ENCODE results near the gene SYNJ1.
"Not testable (repeated sequence)": the region's sequence is repeated elsewhere in the genome, so short reads cannot be mapped to it uniquely, and the experiment has no call there.

SYNJ1 gene

DNA sequence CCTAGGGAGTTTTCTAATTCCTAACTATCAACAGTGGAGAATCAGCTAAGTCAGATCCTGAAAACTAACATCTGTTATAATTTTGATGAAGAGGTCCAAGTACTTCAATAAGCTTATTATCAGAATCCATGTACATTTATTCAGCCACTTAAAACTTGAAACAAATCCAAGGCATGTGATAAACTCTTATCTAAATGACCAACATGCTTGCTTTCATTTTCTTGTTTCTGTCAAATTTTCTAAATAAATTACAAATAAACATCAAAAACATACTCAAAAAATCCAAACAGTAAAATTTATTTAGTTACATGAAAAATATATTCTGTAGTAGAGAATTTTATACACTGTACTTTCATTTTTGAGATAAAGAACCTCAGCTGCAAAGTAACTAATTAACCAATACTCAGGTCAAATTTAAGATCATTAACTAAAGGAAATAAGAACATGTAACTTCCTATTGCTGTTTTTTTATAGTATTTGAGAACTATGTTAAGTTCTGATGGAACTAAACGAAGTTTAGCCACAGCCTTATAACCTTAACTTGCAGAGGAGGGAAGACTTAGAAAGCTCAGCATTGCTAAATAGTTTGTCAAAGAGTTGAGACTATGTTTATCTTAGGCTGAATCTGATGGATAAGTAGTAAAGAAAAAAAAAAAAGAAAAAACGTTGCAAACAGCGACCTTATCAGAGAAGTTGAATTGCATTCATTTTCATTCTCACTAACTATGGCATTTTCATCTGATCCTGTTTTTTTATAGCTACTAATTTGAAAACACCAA, 44.9 kb downstream of the SYNJ1 start:
- DNase-seq, result no peak

DNA sequence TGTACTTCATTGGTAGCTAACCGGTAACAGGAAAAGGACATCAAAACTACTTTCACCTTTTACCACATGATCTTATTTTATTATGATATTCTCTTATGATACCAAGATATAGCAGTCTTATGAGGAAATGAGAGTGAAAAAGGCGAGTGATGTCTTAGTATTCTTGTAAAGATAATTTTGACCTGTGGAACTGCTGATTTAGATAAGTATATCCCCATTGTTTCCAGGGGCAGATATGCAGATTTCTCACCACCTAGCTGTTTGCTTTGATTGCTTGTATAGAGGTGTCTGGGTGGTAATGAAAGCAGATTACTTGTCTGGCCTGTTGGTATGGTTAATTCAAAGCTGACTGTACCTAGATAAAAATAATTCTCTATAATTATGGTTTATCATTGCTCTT, 53.1 kb downstream of the SYNJ1 start:
- no peak for DNase-seq

DNA sequence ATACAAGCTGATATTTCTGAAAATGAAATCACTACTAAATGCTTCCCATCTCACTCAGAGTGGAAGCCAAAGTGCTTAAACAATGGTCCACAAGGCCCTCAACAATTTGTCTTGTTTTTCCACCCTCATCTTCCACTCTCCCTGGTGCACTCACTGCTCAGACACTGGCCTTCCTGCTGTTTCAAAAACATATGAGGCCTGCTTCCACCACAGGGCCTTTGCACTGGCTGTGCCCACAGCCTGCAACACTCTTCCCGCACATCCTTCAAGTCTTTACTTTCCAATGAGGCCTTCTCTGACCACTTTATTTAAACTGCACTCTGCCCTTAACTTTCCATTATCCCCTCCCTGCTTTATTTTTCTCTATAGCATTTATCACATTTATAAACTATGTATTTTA, 53.8 kb downstream of the SYNJ1 start:
- DNase-seq, result no peak

DNA sequence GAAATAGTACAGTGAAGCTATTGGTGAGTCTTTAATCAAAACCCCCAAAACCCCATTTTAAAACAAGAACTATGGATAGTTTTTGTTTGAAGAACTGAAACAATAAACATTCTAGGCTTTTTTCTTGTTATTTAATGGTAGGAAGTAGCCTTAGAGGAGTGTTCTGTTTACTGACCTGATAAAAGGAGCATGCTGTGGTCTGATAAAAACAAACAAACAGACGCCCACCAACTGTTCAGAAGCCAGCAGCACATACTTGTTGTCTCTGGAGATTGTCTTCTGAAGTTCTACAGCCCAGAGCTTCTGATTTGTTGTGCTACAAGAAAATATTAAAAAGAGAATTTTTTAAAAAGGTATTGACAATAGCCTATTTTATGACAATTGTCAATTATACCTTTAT, 61.6 kb downstream of the SYNJ1 start:
- no peak for DNase-seq

DNA sequence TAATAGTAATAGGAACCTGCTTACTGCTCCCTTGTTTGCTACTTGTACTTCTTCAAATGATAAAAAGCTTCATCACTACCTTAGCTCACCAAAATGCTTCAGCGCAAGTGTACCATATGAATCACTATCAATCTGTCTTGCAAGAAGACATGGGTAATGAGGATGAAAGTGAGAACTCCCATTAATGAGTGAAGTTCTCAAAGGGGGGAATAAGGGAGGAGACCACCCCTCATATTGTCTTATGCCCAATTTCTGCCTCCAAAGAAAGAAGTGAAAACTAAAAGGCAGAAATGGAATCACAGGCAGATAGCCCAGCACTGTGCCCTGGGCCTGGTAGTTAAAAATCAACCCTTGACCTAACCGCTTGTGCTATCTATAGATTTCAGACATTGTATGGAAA, 63.7 kb downstream of the SYNJ1 start:
- not testable (repeated sequence) for DNase-seq

DNA sequence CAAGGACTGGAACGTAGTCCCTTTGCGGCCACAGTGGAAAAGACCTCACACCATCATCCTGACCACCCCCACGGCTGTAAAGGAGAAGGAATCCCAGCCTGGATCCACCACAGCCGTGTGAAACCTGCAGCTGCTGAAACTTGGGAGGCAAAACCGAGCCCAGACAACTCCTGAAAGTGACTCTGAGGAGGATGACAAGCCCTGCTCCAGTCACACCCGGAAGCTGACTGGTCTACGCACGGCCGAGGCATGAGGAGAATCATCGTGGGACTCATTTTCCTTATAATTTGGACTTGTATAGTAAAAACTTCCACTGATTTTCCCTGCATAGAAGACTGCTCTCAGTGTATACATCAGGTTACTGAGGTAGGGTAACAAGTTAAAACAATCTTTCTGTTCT, 65.8 kb downstream of the SYNJ1 start:
- not testable (repeated sequence) for DNase-seq

DNA sequence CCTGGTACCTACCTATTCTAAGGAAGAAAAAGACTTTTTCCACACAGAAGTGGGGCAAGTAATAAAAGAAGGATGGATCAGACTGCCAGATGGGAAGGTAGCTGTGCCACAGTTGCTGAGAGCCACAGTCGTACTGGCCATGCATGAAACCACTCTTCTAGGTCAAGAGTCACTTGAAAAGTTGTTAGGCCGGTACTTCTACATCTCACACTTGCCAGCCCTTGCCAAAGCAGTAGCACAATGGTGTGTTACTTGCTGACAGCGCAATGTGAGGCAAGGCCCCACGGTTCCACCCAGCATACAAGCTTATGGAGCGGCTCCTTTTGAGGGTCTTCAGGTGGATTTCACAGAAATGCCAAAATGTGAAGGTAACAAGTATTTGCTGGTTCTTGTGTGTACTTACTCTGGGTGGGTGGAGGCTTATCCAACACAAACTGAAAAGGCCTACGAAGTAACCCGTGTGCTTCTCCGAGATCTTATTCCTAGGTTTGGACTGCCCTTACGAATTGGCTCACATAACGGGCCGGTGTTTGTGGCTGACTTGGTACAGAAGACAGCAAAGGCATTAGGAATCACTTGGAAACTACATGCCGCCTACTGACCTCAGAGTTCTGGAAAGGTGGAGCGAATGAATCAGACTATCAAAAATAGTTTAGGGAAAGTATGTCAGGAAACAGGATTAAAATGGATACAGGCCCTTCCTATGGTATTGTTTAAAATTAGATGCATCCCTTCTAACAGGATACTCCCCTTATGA, 66.6 kb downstream of the SYNJ1 start:
- not testable (repeated sequence) for DNase-seq

DNA sequence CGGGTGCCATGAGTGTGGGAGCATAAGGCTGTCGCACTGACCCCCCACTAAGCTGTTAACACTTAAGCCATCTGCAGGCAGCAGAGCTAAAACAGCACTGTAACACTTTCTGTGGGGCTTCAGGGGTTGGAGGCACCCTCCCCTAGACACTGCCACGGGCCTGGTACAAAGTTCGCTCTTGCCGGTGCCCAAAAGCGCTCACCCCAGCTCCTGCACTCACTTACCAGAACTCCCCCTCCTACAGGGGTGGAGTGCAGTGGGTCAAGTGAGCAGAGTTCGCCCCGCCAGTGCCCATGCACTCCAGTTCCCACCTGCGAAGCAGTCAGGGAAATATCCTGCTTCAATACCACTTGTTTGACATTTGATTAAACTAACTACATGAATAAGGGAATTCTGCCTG, 69.3 kb downstream of the SYNJ1 start:
- DNase-seq, result no peak

DNA sequence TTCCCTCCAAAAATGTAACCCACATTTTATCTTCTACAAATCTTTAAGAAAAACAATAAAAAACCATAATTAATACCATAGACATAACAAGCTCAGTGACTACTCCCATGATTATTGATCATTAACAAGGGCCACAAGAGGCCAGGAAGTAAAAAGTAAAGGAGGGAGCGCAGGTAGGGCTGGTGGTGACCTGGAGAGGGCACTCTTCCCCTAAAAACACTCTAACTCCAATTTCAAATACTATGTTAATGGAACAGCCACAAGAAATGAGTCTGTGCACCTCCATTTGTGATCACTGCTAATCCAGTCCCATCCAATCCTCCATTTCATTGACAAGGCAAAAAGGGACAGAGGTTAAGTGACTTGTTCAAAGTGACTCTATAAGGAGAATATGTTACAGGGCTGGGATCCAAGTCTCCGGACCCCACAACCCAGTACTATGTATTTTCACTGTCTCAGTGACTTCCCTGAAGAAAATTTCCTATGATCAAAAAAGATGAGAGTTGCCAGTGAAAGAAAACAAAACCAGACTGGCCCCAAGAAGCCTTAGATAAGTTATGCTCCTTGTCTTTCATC, 74.4 kb downstream of the SYNJ1 start:
- no peak for DNase-seq

DNA sequence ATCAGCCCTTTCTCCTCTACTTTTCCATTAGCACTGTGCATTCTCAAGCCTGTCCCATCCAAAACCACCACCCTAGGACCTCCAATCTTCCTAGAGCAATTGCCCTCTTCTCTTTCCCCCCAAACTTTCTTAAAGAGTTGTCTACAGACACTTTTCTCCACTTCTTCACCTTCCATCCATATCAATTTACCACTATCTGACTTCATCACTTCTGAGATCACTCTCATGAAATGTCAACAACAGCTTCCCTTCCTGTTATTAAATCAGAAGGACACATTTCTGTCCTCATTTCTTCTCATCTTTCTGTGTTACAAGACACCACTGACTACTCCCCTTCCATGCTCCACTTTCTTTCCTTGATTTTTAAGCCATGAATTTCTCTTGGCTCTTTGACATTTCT, 79.6 kb downstream of the SYNJ1 start:
- no peak for DNase-seq

DNA sequence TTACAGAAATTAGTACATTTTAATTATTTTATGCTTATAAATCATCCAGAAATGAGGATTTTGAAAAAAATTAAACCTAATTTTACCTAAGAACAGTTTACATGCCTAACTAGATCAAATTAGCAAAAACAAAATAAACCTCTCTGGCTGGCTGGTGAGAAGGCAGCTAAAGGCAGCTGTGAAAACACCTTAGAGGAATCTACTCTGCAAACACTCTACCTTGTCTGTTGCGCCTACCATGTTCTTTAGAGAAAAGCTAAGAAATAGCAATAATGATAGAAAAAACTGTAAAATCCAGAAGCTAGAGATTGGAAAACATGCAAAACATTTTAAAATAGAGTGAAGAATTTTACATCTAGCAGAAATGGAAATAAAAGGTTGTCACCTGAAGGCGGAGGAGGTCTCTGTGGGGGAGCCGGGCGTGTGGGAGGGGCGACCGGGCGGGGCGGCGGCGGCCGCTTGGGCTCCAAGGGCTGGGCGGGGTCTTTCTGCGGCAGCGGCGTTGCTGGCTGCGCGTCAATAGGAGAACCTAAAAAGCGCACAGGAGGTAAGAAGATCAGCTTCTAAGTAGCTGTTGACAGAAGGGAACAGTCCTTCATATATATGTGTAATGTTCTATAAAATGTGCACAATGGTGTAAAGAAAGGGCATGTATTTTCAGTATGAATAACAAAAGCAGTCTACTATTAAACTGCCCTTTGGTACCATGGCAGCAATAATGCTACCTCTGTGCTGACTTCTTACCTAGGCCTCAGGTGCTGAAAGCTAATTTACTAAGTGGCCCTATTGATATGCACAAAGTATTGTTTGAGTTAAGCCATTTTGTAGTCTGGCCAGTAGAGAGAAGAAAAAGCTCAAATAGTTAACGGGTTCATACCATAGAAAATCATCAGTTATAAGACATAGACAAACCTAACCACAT, 82.3 kb downstream of the SYNJ1 start:
- DNase-seq, result no peak

DNA sequence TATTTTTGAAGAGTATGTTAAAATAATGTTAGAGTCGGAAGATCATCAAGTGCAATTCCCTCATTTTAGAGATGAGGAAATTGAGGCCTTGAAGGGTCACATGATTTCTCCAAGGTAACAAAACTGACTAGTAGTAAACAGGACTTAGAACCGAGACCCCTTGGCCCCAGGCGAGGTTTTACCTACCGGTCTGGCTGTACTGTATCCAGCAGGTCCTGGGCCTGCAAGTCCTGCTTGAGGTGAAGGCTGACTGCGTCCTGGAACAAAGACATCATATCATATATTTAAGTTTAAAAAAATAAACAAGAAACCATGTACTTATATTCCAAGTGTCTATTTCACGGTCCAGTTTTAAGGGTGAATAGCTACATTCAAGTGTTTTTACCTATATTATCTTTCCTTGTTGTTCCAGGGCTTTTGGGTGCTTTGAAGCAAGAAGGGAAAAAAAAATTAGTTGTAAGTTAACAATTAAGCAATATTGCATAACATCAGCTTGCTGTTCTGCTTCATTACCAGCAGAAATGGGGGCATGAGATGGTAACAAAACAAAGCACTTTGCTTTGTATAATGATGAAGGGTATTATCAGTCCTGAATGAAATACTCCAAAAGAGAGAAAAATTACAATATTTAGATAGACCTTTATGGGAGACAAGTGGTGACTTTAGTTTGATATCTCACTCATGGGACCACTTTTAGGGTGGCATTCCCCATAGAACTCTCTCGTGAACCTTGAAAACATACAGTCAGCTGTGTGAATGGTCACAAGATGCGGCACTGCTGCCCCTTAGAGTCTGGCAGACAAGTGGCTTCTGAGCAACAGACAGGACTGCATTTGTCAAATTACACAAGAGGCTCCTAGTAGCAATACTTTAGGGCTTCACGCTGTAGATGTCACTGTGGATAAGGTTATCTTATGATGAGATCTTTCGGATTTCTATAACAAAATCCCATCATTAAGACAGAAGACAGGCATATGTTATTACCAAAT, 85.8 kb downstream of the SYNJ1 start:
- DNase-seq, result no peak

DNA sequence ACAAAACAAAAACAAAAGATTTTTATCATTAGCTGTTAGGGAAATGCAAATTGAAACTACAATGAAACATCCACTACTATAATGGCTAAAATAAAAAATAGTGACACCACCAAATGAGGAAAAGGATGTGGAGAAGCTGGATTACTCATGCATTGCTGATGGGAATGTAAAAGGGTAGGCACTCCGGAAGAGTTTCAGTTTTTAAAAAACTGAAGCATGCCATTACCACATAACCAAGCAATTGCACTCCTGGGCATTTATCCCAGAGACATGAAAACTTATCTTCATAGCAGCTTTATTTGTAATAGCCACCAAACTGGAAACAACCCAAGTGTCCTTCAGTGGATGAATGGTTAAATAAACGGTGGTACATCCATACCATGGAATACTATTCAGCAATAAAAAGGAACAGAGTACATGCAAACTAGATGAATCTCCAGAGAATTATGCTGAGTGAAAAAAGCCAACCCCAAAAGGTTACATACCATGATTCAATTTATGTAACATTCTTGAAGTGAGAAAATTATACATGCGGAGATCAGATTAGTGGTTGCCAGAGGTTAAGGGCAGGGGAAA, 101.1 kb downstream of the SYNJ1 start:
- DNase-seq, result no peak

DNA sequence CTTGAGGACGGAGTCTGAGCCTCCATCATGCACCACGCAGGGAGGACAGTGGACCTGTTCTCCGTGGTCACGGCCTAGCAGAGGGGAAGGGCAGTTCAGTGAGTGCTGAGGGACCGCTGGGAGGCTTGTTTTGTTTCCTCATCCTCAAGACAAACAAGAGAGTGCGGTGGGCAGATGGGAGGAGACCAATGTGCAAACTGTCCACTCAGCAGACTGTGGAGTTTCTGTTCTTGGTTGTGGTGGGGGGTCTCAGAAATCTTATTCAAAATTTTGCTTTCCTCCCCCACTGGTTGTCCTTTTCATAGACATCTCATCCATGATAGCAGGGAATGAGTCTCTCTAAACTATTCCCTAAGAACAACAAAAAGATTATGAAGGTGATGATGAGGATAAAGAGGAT, 109.6 kb downstream of the SYNJ1 start:
- not testable (repeated sequence) for DNase-seq

DNA sequence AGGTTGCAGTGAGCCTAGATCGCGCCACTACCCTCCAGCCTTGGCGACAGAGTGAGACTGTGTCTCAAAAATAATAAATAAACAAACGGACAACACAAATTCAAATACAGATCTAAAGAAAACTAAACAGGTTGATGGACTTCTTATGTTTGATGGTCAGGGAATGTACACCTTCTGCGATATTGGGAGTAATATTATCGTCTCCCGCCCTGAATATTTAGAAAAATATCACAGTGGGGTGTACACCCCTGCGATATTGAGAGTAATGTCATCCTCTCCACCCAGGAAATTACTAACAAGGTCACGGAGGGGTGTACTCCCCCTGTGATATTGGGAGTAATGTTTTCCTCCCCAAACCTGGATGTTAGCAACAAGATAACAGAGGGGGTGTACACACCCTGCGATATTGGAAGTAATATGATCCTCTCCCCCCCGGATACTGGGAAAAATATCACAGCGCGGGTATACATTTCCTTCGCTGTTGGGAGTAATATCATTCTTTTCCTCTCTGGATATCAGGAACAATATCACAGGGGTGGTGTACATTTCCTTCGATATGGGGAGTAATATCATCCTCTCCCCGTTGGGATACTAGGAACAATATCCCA, 114.3 kb downstream of the SYNJ1 start:
- no peak for DNase-seq

DNA sequence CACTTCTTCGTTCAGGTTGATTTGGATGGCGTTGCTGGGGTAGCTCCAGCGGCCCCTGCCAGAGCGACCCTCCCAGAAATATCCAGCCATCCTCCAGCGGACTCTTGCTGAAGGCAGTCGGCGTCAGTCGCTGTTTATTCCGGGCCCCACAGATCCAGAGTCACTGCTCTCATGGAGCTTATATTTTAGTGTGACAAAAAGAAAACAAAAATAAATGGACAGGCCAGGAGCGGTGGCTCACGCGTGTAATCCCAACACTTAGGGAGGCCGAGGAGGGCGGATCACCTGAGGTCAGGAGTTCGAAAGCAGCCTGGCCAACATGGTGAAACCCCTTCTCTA, 114.8 kb downstream of the SYNJ1 start:
- DNase-seq, result no peak

DNA sequence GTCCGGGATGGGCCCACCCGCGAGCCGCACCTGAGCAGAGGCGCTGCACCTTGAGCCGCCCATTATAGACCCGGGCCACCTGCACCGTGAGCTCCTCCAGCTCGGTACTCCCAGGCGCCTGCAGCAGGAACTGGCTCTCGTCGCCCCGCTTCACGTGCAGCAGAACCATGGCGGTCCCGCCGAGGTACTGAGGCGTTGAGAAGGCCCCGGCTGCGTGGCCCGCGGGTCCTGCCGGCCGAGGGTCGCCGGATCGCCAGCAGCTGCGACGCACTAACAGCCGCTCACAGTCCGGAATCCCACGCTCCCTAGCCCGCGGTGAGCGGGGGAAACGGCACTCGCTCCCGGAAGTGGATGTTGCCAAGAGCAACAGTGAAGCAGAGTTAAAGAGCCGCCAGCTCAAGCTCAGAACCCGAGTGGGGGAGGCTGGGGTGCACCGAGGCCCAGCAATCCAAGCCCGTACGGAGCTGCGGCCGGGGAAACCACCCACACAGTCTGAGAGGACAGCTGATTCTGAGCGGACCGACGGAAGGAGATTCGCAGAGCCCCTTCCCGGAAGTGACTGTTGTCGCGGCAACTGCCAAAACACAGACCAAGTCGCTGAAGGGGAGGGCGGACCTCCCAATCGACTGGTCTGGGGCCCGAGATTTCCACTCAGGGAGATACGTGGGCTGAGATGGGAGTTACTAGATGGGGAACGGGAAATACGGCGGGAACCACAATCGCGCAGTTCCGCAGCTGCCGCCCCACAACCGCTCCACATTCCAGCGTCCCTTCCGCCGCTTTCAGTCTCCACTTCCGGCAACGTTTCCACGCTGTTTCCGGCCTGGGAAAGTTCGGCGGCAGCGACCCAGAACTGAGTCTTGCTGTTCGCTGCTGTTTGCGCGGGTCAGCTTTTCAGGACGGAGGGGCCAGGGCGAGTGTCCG, 115.5 kb downstream of the SYNJ1 start, which contains the start of gene CFAP298:
Gene CFAP298, minus strand, starts transcription at position 303 of the 924 bp plus-strand sequence. Its CDS starts 134 bp downstream, at position 169.
- DNase-seq, result peak; percentile 26

DNA sequence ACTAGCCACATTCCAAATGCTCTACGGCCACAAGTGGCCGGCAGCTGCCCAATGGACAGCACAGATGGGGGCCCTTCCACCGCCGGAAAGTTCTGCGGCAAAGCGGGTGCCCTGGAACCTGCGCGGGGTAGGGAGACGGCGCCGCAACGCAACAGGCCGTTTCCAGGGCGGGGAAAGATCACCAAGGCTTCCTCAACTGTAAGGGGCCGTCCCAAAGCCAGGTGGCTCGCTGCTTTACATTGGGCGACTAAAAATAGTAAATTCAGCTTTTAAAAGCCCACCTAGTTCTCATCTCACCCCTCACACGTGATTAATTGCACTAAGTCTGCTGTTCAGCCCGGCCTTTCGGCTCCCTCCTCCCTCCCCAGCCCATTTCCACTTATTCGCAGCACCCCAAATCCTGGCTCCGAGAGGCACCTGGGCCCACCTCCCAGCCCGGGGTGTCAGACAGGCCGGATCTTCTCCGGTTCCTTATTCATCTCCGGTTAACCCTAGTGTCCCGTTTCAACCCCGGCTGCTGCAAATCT, 116.3 kb downstream of the SYNJ1 start:
- DNase-seq, result no peak

DNA sequence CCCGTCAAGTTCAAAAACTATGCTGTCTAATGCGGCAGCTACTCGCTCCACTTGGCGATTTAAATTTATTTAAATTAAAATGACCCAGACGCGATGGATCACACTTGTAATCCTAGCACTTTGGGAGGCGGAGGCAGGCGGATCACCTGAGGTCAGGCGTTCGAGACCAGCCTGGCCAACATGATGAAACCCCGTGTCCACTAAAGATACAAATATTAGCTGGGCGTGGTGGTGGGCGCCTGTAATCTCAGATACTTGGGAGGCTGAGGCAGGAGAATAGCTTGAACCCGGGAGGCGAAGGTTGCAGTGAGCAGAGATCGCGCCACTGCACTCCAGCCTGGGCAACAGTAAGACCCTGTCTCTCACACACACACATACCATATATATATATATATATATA, 116.9 kb downstream of the SYNJ1 start:
- not testable (repeated sequence) for DNase-seq
